Calu3 (cell line): Measurements from ENCODE around the gene FDXR. TPM values are rescaled to one million over a fixed set of nuclear protein-coding genes. Genes with fewer than 3 reads are reported as not detected.

Experiments used
- BruUV-seq: library from RNA; stranded (reverse); fragments of 400-500 nt; replicated peaks from 2 replicates; lab custom pipeline; 2021; lab: Mats Ljungman, UMichigan
- CTCF ChIA-PET: fragments of 300-600 bp; sonication (Branson Sonifier 250); formaldehyde crosslinking; loops from one replicate; lab custom pipeline; 2022; ENCODE audit warnings: antibody characterized with exemption; lab: Charles Lee
- DNase-seq: peaks from one replicate; pipeline ENCODE4 v3.0.0; 2022
- H3K27ac Mint-ChIP-seq: one replicate; pipeline ENCODE4 v1.8.0; 2022; ENCODE audit warnings: mixed read lengths; ENCODE audit not compliant: unreplicated experiment
- H3K27me3 Mint-ChIP-seq: one replicate; pipeline ENCODE4 v1.8.0; 2022; ENCODE audit warnings: mixed read lengths; ENCODE audit not compliant: unreplicated experiment
- H3K36me3 Mint-ChIP-seq: one replicate; pipeline ENCODE4 v1.8.0; 2022; ENCODE audit warnings: mild to moderate bottlenecking, moderate library complexity, mixed read lengths; ENCODE audit not compliant: insufficient read depth, unreplicated experiment
- H3K4me1 Mint-ChIP-seq: one replicate; pipeline ENCODE4 v1.8.0; 2022; ENCODE audit warnings: mild to moderate bottlenecking, low read depth, mixed read lengths; ENCODE audit not compliant: unreplicated experiment
- H3K4me3 Mint-ChIP-seq: one replicate; pipeline ENCODE4 v1.8.0; 2022; ENCODE audit warnings: mild to moderate bottlenecking, low read depth, moderate library complexity, mixed read lengths; ENCODE audit not compliant: unreplicated experiment
- H3K9me3 Mint-ChIP-seq: one replicate; pipeline ENCODE4 v1.8.0; 2022; ENCODE audit warnings: low read depth, mixed read lengths; ENCODE audit not compliant: unreplicated experiment
- intact Hi-C: fragments of 100-400 bp; cut with micrococcal nuclease; formaldehyde crosslinking; loops from one replicate; pipeline ENCODE4 v1.10.0; 2022; ENCODE audit not compliant: unreplicated experiment
- total RNA-seq: library from RNA; stranded (reverse); gene quantifications from 2 replicates; pipeline ENCODE4 v1.2.3, GENCODE V29; 2022
- TF ChIP-seq, protein P1 (sequence below): fragments of 200-600 bp; IDR thresholded peaks from one replicate; pipeline ENCODE4 v1.8.0; 2022; ENCODE audit warnings: antibody characterized with exemption; ENCODE audit not compliant: unreplicated experiment

Gene FDXR
- total RNA-seq, 1 experiment from 2014 or later, result 8.4 TPM

DNA sequence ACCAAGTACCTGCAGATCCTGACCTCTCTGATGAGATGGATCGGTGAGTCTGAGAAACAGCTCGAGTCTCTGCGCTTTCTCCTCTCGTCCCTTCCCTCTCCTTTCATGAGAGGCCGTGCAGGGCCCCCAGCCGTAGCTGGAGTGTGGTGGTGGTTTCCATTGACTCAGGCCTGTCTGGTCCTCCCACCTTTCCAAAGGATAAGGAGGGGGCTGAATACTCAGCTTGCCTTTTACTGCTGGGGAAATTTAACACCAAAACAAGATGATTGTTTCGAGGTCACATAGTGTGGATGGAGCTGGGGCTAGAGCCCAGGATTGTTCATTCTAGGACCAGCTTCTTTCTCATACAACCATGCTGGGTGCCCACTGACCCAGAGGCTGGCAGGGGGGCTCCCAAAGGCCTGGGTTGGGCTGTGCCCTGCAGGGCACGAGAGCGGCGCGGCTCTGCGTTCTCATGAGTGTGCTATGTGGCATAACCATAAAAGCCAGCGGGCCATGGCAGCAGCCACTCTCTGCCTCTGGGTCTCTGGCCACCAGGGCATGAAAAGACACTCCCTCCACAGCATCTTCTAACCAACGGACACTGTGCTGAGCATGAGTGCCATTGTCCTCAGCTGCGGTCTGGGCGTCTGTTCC is 52.9 kb downstream of the FDXR start:
- BruUV-seq, result no TSS peak
- intact Hi-C loops, result no loop called here
- Mint-ChIP-seq H3K27ac (no peak overlapping the region), H3K27me3 (no peaks in the 10 kb centered on the region), H3K9me3 (no peaks in the 10 kb centered on the region), H3K4me3 (no peak overlapping the region), H3K4me1 (no peaks in the 10 kb centered on the region), H3K36me3 (peaks cover 11% of the 10 kb centered on the region)
- TF ChIP-seq, protein P1, sequence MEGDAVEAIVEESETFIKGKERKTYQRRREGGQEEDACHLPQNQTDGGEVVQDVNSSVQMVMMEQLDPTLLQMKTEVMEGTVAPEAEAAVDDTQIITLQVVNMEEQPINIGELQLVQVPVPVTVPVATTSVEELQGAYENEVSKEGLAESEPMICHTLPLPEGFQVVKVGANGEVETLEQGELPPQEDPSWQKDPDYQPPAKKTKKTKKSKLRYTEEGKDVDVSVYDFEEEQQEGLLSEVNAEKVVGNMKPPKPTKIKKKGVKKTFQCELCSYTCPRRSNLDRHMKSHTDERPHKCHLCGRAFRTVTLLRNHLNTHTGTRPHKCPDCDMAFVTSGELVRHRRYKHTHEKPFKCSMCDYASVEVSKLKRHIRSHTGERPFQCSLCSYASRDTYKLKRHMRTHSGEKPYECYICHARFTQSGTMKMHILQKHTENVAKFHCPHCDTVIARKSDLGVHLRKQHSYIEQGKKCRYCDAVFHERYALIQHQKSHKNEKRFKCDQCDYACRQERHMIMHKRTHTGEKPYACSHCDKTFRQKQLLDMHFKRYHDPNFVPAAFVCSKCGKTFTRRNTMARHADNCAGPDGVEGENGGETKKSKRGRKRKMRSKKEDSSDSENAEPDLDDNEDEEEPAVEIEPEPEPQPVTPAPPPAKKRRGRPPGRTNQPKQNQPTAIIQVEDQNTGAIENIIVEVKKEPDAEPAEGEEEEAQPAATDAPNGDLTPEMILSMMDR, result no peak
- no peak for DNase-seq
- CTCF ChIA-PET, result interaction anchor here (1.1 kb wide), 1 partner anchor 13 kb away, joined by 4 read pairs; no protein-coding TSS in a partner anchor

DNA sequence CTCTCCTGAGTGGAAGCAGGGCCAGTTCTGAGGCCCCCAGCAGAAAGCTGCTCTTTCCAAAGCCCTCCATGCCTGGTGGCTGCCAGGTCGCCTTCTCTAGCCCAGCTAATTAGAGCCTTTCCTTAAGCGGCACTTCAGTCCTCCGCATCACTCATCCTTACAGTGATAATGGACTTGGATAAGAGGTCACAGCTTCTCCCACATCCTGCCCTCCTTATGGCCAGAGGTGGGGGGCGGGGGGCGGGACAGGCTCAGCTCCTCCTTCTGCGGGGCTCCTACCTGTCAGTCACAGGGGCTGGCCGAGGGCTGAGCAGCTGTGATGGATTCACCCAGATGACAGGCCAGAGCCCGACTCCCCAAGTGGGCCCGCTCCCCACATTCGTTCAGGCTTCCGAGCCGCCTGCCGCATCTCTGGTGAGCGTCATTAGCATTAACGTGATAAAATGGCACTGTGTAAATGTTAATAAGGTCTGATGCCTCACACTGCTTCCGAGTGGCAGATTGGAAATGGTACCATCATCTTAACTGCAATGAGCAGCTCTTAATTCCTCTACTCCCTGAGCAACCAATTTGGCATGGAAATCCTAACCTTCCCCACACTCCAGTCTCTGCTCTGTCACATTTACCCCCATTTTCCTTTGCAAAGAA is 54.4 kb downstream of the FDXR start:
- TF ChIP-seq, protein P1, result no peak
- BruUV-seq, result no TSS peak
- no peak for DNase-seq
- Mint-ChIP-seq H3K27ac (no peak overlapping the region), H3K9me3 (no peaks in the 10 kb centered on the region), H3K36me3 (peaks cover 9% of the 10 kb centered on the region), H3K4me1 (no peaks in the 10 kb centered on the region), H3K4me3 (no peak overlapping the region), H3K27me3 (no peaks in the 10 kb centered on the region)
- CTCF ChIA-PET, result no interaction called here
- intact Hi-C loops, result no loop called here

DNA sequence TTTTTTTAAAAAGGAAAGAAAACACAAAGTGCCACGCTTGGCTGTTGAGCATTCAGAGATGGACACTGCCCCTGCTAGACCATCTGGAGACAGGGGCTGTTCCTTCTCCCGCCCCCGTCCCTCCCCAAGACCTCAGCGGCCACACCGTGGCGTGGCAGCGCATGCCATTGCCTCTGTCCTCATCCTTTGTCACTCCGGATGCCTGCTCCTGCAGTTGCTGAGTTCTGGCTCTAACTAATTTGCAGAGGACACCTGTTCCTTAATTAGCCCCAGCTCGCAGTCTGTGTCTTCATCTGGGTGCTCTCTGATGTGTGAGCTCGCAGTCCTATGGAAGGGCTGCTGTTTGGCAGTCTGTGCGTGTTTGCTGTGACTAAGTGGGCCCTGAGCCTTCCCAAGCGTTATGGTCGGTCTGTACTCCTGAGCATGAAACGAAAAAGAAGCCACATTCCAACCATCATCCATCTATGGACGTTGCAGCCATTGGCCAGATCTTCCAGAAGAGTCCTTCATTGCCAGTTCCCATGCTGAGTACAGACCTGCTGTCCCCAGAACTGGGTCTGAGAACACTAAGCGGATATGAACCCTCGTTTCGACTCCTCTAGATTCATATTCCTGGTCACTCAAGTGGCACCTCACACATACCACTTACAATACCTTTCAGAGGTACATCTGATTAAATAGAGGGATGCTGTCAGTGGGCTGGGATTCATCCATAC is 55.7 kb downstream of the FDXR start:
- Mint-ChIP-seq H3K36me3 (peaks cover 9% of the 10 kb centered on the region), H3K4me3 (no peak overlapping the region), H3K27me3 (no peaks in the 10 kb centered on the region), H3K27ac (no peak overlapping the region), H3K9me3 (no peaks in the 10 kb centered on the region), H3K4me1 (no peaks in the 10 kb centered on the region)
- TF ChIP-seq, protein P1, result no peak
- intact Hi-C loops, result no loop called here
- BruUV-seq, result no TSS peak
- DNase-seq, result no peak
- CTCF ChIA-PET, result no interaction called here

DNA sequence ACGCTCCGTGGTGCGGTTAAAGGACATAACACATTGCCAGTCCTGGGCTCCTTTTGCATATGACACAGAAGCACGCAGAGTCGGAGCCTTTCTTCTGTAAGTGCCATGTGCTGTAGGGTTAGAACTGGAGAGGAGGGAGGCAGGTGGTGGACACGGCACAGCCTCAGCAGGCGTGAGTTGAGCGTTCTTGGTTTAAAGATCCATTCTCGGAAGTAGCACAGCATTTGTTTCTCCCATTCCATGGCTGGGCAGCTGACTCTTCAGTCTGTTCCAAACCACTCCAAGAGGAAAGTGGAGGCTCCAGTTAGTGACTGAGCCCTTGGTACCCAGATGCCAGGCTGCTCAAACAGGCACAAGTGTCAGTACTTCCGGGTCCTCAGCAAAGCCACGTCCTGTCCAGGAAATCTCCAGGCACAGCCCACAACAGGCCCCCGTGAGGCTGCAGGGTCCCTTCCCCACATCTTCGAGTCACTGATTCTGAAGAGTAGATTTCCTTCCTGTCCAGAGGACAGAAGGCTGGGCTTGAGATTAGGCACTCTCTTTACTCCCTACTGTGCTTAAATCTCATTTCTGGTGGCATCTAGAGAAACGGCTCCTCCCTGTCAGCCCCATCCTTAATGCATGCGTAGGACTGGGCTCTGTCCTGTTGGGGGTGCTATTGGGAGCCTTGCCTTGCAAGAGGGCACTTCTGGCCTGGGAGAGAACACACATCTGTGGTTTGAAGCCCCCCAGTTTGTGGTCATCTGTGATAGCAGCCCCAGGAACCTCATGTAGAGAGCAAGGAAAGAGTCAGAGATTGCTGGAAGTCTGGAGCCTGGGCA is 57.0 kb downstream of the FDXR start:
- CTCF ChIA-PET, result no interaction called here
- no peak overlapping the region for H3K4me3 Mint-ChIP-seq
- intact Hi-C loops, result no loop called here

More for the DNA sequence above, 57.0 kb downstream of the FDXR start:
- H3K36me3 Mint-ChIP-seq, result peaks cover 4% of the 10 kb centered on the region
- no peak for DNase-seq
- TF ChIP-seq, protein P1, result no peak
- H3K27me3 Mint-ChIP-seq, result no peaks in the 10 kb centered on the region
- H3K9me3 Mint-ChIP-seq, result no peaks in the 10 kb centered on the region
- BruUV-seq, result no TSS peak
- H3K27ac Mint-ChIP-seq, result no peak overlapping the region
- no peaks in the 10 kb centered on the region for H3K4me1 Mint-ChIP-seq
